A673 (cell line): Measurements from ENCODE around the gene RUSF1. TPM values are rescaled to one million over a fixed set of nuclear protein-coding genes. Genes with fewer than 3 reads are reported as not detected.

Experiments used
- BruUV-seq: library from RNA; stranded (reverse); fragments of 400-500 nt; replicated peaks from 2 replicates; lab custom pipeline; 2021; lab: Mats Ljungman, UMichigan
- CTCF ChIA-PET: fragments of 300-600 bp; sonication (Branson Sonifier 250); formaldehyde crosslinking; loops from one replicate; lab custom pipeline; 2022; ENCODE audit warnings: antibody characterized with exemption; lab: Charles Lee
- POLR2A ChIA-PET: fragments of 300-600 bp; sonication (Branson Sonifier 250); formaldehyde crosslinking; loops from one replicate; lab custom pipeline; 2022; ENCODE audit warnings: antibody characterized with exemption; ENCODE audit not compliant: low non-redundant PET; lab: Charles Lee
- DNase-seq: peaks from one replicate; pipeline ENCODE4 v3.0.0-alpha.2; 2015; ENCODE audit warnings: low spot score
- H3K27ac ChIP-seq: fragments of 200-600 bp; sonication (generic); 2 replicates; pipeline ENCODE4 v1.5.1; 2016; ENCODE audit warnings: mixed run types, low read depth, mild to moderate bottlenecking, mixed read lengths, antibody characterized with exemption, low read length; ENCODE audit not compliant: poor library complexity, severe bottlenecking
- H3K27me3 ChIP-seq: fragments of 200-600 bp; sonication (generic); replicated peaks from 2 replicates; pipeline ENCODE4 v1.6.1; 2017; ENCODE audit warnings: mixed run types, low read depth, mild to moderate bottlenecking, mixed read lengths, antibody characterized with exemption, low read length; ENCODE audit not compliant: insufficient read depth, poor library complexity
- H3K36me3 ChIP-seq: fragments of 200-600 bp; sonication (generic); 2 replicates; pipeline ENCODE4 v1.6.1; 2016; ENCODE audit warnings: mixed run types, mild to moderate bottlenecking, mixed read lengths, antibody characterized with exemption, low read length; ENCODE audit not compliant: insufficient read depth, poor library complexity, severe bottlenecking
- H3K4me1 ChIP-seq: fragments of 200-600 bp; sonication (generic); 2 replicates; pipeline ENCODE4 v1.6.1; 2017; ENCODE audit warnings: mixed run types, mild to moderate bottlenecking, mixed read lengths, antibody characterized with exemption, low read length; ENCODE audit not compliant: insufficient read depth, poor library complexity, severe bottlenecking
- H3K4me3 ChIP-seq: fragments of 200-600 bp; sonication (generic); 2 replicates; pipeline ENCODE4 v1.5.1; 2016; ENCODE audit warnings: low read depth, mixed run types, mild to moderate bottlenecking, mixed read lengths, low read length; ENCODE audit not compliant: poor library complexity, severe bottlenecking
- H3K9me3 ChIP-seq: fragments of 200-600 bp; sonication (generic); 2 replicates; pipeline ENCODE4 v1.6.1; 2016; ENCODE audit warnings: mixed run types, low read depth, mild to moderate bottlenecking, mixed read lengths, antibody characterized with exemption, low read length; ENCODE audit not compliant: poor library complexity, severe bottlenecking
- EZH2 ChIP-seq: fragments of 200-600 bp; sonication (generic); IDR thresholded peaks from 2 replicates; pipeline ENCODE4 v1.6.1; 2017; ENCODE audit warnings: borderline replicate concordance, low read depth, mild to moderate bottlenecking, mixed read lengths, antibody characterized with exemption, low read length; ENCODE audit not compliant: poor library complexity, severe bottlenecking
- intact Hi-C: fragments of 100-400 bp; cut with micrococcal nuclease; formaldehyde crosslinking; loops from one replicate; pipeline ENCODE4 v1.10.0; 2022; ENCODE audit not compliant: unreplicated experiment
- total RNA-seq: library from RNA; stranded (reverse); gene quantifications from 2 replicates; pipeline ENCODE4 v1.2.3, GENCODE V29; 2021
- TF ChIP-seq, protein P1 (sequence below): fragments of 300-800, 200-600 bp; sonication (generic); conservative IDR thresholded peaks from 2 replicates; pipeline ENCODE4 v1.5.1; 2017; ENCODE audit warnings: low read depth, mild to moderate bottlenecking, antibody characterized with exemption, low read length, moderate library complexity, mixed read lengths

Gene RUSF1
- total RNA-seq, 1 experiment from 2014 or later, result 41.9 TPM

DNA sequence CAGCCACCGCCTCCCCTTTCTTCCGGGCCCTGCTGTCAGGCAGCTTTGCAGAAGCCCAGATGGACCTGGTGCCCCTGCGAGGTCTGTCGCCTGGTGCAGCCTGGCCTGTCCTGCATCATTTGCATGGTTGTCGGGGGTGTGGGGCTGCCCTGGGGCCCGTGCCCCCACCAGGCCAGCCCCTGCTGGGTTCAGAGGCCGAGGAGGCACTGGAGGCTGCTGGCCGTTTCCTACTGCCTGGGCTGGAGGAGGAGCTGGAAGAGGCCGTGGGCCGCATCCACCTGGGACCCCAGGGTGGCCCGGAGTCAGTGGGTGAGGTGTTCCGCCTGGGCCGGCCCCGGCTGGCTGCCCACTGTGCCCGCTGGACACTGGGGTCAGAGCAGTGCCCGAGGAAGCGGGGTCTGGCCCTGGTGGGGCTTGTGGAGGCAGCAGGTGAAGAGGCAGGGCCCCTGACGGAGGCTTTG, 41.8 kb downstream of the RUSF1 start:
- no peaks in the 10 kb centered on the region for H3K4me1 ChIP-seq
- intact Hi-C loops, result no loop called here
- no peak for DNase-seq
- H3K4me3 ChIP-seq, result no peak overlapping the region
- BruUV-seq, result no TSS peak
- H3K9me3 ChIP-seq, result no peaks in the 10 kb centered on the region
- ChIA-PET CTCF (no interaction called here), POLR2A (no interaction called here)
- no peaks in the 10 kb centered on the region for H3K36me3 ChIP-seq
- H3K27me3 ChIP-seq, result no peaks in the 10 kb centered on the region
- no peak for TF ChIP-seq EZH2
- TF ChIP-seq, protein P1, sequence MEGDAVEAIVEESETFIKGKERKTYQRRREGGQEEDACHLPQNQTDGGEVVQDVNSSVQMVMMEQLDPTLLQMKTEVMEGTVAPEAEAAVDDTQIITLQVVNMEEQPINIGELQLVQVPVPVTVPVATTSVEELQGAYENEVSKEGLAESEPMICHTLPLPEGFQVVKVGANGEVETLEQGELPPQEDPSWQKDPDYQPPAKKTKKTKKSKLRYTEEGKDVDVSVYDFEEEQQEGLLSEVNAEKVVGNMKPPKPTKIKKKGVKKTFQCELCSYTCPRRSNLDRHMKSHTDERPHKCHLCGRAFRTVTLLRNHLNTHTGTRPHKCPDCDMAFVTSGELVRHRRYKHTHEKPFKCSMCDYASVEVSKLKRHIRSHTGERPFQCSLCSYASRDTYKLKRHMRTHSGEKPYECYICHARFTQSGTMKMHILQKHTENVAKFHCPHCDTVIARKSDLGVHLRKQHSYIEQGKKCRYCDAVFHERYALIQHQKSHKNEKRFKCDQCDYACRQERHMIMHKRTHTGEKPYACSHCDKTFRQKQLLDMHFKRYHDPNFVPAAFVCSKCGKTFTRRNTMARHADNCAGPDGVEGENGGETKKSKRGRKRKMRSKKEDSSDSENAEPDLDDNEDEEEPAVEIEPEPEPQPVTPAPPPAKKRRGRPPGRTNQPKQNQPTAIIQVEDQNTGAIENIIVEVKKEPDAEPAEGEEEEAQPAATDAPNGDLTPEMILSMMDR, result no peak
- no peak overlapping the region for H3K27ac ChIP-seq

DNA sequence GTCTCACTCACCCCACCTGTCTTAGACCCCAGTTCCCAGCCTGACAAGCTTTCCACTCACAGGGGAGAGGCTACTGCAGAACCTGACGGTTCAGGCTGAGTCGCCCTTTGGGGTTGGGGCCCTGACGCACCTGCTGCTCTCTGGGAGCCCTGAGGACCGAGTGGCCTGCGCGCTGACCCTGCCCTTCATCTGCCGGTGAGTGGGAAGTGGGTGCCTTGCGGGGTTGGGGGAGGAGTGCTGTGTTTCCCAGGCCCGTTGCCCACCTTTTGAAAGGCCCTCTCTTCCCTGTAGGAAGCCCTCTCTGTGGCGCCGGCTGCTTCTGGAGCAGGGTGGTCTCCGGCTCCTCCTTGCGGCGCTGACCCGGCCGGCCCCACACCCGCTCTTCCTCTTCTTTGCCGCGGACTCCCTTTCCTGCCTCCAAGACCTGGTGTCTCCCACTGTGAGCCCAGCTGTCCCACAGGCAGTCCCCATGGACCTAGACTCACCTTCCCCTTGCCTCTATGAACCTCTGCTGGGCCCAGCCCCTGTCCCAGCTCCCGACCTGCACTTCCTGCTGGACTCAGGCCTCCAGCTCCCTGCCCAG, 42.3 kb downstream of the RUSF1 start:
- ChIA-PET POLR2A (no interaction called here), CTCF (no interaction called here)
- H3K4me1 ChIP-seq, result no peaks in the 10 kb centered on the region
- BruUV-seq, result no TSS peak
- no peaks in the 10 kb centered on the region for H3K36me3 ChIP-seq
- no peak overlapping the region for H3K4me3 ChIP-seq
- DNase-seq, result no peak
- H3K9me3 ChIP-seq, result no peaks in the 10 kb centered on the region
- H3K27ac ChIP-seq, result no peak overlapping the region
- intact Hi-C loops, result no loop called here
- H3K27me3 ChIP-seq, result no peaks in the 10 kb centered on the region
- TF ChIP-seq, protein P1, result no peak
- TF ChIP-seq EZH2, result no peak

DNA sequence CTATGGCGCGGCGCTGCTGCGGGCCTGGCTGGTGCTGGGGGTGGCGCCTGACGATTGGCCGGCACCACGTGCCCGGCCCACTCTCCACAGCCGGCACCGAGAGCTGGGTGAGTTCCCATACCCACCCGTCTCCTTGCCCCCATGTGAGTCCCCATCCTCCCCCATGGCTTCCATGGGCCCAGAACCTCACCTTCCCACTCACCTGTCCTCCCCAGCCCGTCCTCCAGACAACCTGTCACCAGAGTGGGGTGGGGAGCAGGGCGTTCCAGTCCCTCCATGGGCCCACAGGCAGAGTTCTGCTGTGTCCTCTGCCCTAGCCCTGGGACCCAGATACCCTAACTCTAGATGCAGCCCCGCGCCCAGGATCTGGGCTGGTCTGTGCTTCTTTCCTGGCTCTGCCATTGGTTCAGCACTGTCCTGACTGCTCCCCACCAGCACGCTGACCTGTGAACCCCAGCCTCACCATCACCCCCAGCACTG, 43.4 kb downstream of the RUSF1 start:
- no peak overlapping the region for H3K4me3 ChIP-seq
- CTCF ChIA-PET, result no interaction called here
- no peaks in the 10 kb centered on the region for H3K27me3 ChIP-seq
- H3K27ac ChIP-seq, result no peak overlapping the region
- peaks cover 6% of the 10 kb centered on the region for H3K4me1 ChIP-seq
- no peak for DNase-seq
- no peaks in the 10 kb centered on the region for H3K36me3 ChIP-seq
- BruUV-seq, result no TSS peak
- intact Hi-C loops, result no loop called here
- H3K9me3 ChIP-seq, result no peaks in the 10 kb centered on the region
- POLR2A ChIA-PET, result no interaction called here
- TF ChIP-seq EZH2, result no peak
- TF ChIP-seq, protein P1, result no peak
